ENCODE data around the gene FYN. TPM values are rescaled to one million over a fixed set of nuclear protein-coding genes. Genes with fewer than 3 reads are reported as not detected.

The FYN gene
- total and polyA plus RNA-seq, 2 of the 8 experiments (the other 6 are each of a cell fraction or from before 2014, with no cell fraction given), result 46.8 to 97.2 TPM

DNA sequence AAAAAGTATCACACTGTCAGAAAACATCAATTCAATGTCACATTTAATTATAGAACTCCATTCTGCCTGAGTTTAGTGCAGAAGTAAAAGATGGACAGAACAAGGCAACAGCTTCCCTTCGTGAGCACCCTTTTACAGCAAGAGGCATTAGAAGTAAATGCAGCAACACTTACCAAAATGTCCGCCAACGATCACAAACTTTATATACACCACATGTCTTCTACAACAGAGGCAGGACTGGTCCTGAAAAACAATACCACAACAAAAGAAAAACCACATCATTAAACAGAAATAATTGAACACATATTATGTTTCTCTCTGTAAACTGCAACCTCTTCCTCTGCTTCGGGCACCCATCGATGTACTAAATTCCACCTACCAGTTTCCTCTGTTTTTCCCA is 92.9 kb downstream of the FYN start (continued):
- TF ChIP-seq, protein P1, sequence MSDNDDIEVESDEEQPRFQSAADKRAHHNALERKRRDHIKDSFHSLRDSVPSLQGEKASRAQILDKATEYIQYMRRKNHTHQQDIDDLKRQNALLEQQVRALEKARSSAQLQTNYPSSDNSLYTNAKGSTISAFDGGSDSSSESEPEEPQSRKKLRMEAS (IDR thresholded peaks at IDR 0.05), result no peak
- TF ChIP-seq USF2 (IDR thresholded peaks at IDR 0.05; ENCODE audit: low read length) (no peak), MAFK (IDR thresholded peaks at IDR 0.05; ENCODE audit: low read depth, low read length) (no peak), CTBP2 (IDR thresholded peaks at IDR 0.05; ENCODE audit: borderline replicate concordance, insufficient read depth, insufficient read length, low read length) (no peak), POLR2AphosphoS5 (IDR thresholded peaks at IDR 0.05; ENCODE audit: low read depth, low read length) (no peak), EP300 (IDR thresholded peaks at IDR 0.05; ENCODE audit: borderline replicate concordance in 1 of 2, low read depth in 2 of 2, low read length in 2 of 2) (no peak), HDAC6 (IDR thresholded peaks at IDR 0.05; ENCODE audit: low read depth, low read length) (no peak), CEBPB (IDR thresholded peaks at IDR 0.05; ENCODE audit: low read depth, low read length) (no peak)
